CD4-positive, CD25-positive, alpha-beta regulatory T cell (primary cell): Measurements from ENCODE around the gene TWF2. TPM values are rescaled to one million over a fixed set of nuclear protein-coding genes. Genes with fewer than 3 reads are reported as not detected.

ENCODE experiments used
- ATAC-seq, 2 donors: fragments of 150-1000 bp; cut with Tn5 transposase; one replicate each; pipeline ENCODE4 v1.10.0; 2021; ENCODE audit warnings: low read depth in 2 of 2, moderate number of reproducible peaks in 2 of 2, moderate library complexity in 1 of 2
- DNase-seq, 3 donors: peaks; one replicate each; pipeline versions ENCODE4 v3.0.0 to v3.0.0-alpha.2; 2012 to 2022; ENCODE audit warnings: mixed read lengths in 1 of 3
- H3K27ac ChIP-seq: one replicate; pipeline ENCODE4 v1.7.0; 2013; ENCODE audit warnings: mild to moderate bottlenecking, low read length; ENCODE audit not compliant: insufficient read depth, poor library complexity, severe bottlenecking
- H3K27me3 ChIP-seq: one replicate; pipeline ENCODE4 v1.7.0; 2013; ENCODE audit warnings: low read length; ENCODE audit not compliant: control insufficient read depth, insufficient read depth
- H3K36me3 ChIP-seq: one replicate; pipeline ENCODE4 v1.7.0; 2013; ENCODE audit warnings: mild to moderate bottlenecking, low read length, moderate library complexity; ENCODE audit not compliant: control insufficient read depth, insufficient read depth
- H3K4me1 ChIP-seq: 2 replicates; pipeline ENCODE4 v1.7.0; 2013; ENCODE audit warnings: mild to moderate bottlenecking, low read length; ENCODE audit not compliant: insufficient read depth, control insufficient read depth, poor library complexity, severe bottlenecking
- H3K4me3 ChIP-seq: one replicate; pipeline ENCODE4 v1.7.0; 2013; ENCODE audit warnings: low read depth, mild to moderate bottlenecking, low read length, moderate library complexity
- H3K9me3 ChIP-seq, 2 experiments: 1 replicate in 1 of 2; 2 replicates in 1 of 2; pipeline ENCODE4 v1.7.0; 2013; ENCODE audit warnings: low read length in 2 of 2, mild to moderate bottlenecking in 1 of 2, moderate library complexity in 1 of 2; ENCODE audit not compliant: control insufficient read depth in 2 of 2
- H3K27ac Mint-ChIP-seq, 3 donors: one replicate each; pipeline ENCODE4 v1.8.0; 2020 to 2022; ENCODE audit warnings: mild to moderate bottlenecking in 3 of 3, mixed read lengths in 3 of 3, moderate library complexity in 2 of 3
- H3K27me3 Mint-ChIP-seq: one replicate; pipeline ENCODE4 v1.8.0; 2022; ENCODE audit warnings: mild to moderate bottlenecking, mixed read lengths
- H3K36me3 Mint-ChIP-seq: one replicate; pipeline ENCODE4 v1.8.0; 2020; ENCODE audit warnings: mixed read lengths
- H3K4me1 Mint-ChIP-seq, 4 donors: one replicate each; pipeline ENCODE4 v1.8.0; 2020 to 2022; ENCODE audit warnings: mixed read lengths in 4 of 4, mild to moderate bottlenecking in 1 of 4
- H3K4me3 Mint-ChIP-seq, 4 donors: one replicate each; pipeline ENCODE4 v1.8.0; 2020 to 2022; ENCODE audit warnings: mild to moderate bottlenecking in 4 of 4, mixed read lengths in 4 of 4, moderate library complexity in 3 of 4
- H3K9me3 Mint-ChIP-seq, 7 donors: one replicate each; pipeline ENCODE4 v1.8.0; 2020 to 2022; ENCODE audit warnings: mixed read lengths in 7 of 7, mild to moderate bottlenecking in 3 of 7, moderate library complexity in 2 of 7
- polyA plus RNA-seq, 4 donors: library from polyadenylated mRNA; unstranded; fragments of 300-500 nt; fragmentation: Illumina TruSeq; gene quantifications; one replicate each; pipeline ENCODE4 v1.2.3, GENCODE V29; 2021
- total RNA-seq: library from RNA; stranded (reverse); gene quantifications from one replicate; pipeline ENCODE4 v1.2.3, GENCODE V29; 2022

TWF2 gene
- total and polyA plus RNA-seq, 5 donors from 2014 or later, result 62.4 to 142 (median 124) TPM

DNA sequence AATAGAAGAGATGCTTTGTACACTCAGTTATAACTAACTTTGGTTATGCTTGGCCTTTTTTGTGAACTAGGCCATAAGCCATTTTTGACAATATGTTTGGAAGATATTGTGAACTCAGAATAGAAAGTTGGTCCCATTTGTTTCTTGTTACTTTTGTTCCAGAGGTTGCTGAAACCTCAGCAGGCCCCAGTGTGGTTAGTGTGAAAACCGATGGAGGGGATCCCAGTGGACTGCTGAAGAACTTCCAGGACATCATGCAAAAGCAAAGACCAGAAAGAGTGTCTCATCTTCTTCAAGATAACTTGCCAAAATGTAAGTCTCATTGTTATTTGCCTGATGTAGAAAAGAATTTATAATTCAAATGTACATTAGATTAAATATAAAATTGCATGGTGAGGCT, 35.3 kb downstream of the TWF2 start:
- DNase-seq (no peak), ATAC-seq (no peak)
- Mint-ChIP-seq H3K27ac (peak overlapping the region in 1 of 3 donors; percentile 62), H3K9me3 (no peaks in the 10 kb centered on the region), H3K27me3 (no peaks in the 10 kb centered on the region), H3K4me3 (no peak overlapping the region), H3K4me1 (peaks cover 10 to 48% (median 42%) of the 10 kb centered on the region in 4 donors), H3K36me3 (peaks cover 53% of the 10 kb centered on the region)
- H3K36me3 ChIP-seq, result peaks cover 76% of the 10 kb centered on the region
- no peak overlapping the region for H3K4me3 ChIP-seq
- no peaks in the 10 kb centered on the region for H3K27me3 ChIP-seq
- H3K4me1 ChIP-seq, result peaks cover 14% of the 10 kb centered on the region
- H3K27ac ChIP-seq, result no peak overlapping the region
- no peaks in the 10 kb centered on the region for H3K9me3 ChIP-seq

GRCh38 chr3:52202384-52203077, 36.4 kb downstream of the TWF2 start:
- Histone ChIP-seq H3K36me3 (peaks cover 64% of the 10 kb centered on the region), H3K9me3 (no peaks in the 10 kb centered on the region), H3K27me3 (no peaks in the 10 kb centered on the region), H3K4me1 (peaks cover 21% of the 10 kb centered on the region), H3K27ac (no peak overlapping the region), H3K4me3 (no peak overlapping the region)
- Mint-ChIP-seq H3K4me1 (peaks cover 13 to 59% (median 46%) of the 10 kb centered on the region in 4 donors), H3K27me3 (no peaks in the 10 kb centered on the region), H3K27ac (peak overlapping the region in 2 of 3 donors; percentile 59 to 88), H3K9me3 (no peaks in the 10 kb centered on the region), H3K36me3 (peaks cover 47% of the 10 kb centered on the region), H3K4me3 (peak overlapping the region in 2 of 4 donors; percentile 23 to 40)
- ATAC-seq (no peak), DNase-seq (no peak)

DNA sequence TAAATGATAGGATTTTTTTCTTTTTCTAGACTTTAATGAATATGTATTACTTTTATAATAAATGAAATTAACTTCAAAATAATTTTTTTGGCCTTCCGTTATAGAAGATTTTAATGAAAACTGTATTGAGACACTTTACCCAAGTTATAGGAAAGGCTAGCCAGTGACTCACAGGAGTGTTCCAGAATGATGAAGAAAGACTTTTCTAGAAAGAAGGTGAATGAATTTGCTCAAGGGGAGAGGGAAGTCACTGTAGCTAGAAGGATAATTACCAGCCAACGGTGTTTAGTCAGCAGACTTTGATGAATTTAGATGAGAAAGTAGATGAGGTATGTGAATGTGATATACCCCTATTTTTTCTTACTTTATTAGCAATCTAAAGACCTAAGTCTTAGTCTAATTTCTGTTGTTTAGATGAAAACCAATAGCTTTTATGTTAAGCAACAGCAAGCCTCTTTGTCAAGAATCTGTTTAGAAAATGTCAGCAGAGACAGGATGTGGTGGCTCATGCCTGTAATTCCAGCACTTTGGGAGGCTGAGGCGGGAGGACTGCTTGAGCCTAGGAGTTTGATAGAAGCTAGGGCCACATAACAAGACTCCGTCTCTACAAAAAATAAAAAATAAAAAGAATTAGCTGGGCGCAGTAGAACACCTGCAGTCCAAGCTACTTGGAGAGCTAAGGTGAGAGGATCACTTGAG, 37.8 kb downstream of the TWF2 start:
- Mint-ChIP-seq H3K4me1 (peaks cover 15 to 67% (median 52%) of the 10 kb centered on the region in 4 donors), H3K4me3 (peak overlapping the region in 2 of 4 donors; percentile 45 to 71), H3K9me3 (no peaks in the 10 kb centered on the region), H3K27me3 (no peaks in the 10 kb centered on the region), H3K36me3 (peaks cover 38% of the 10 kb centered on the region), H3K27ac (peak overlapping the region; percentile 51 to 72 (median 66))
- H3K27me3 ChIP-seq, result no peaks in the 10 kb centered on the region
- DNase-seq (no peak), ATAC-seq (no peak)
- no peaks in the 10 kb centered on the region for H3K9me3 ChIP-seq
- no peak overlapping the region for H3K4me3 ChIP-seq
- H3K27ac ChIP-seq, result no peak overlapping the region
- peaks cover 28% of the 10 kb centered on the region for H3K4me1 ChIP-seq
- peaks cover 53% of the 10 kb centered on the region for H3K36me3 ChIP-seq

GRCh38 chr3:52198643-52199608, 40.0 kb downstream of the TWF2 start:
- Mint-ChIP-seq H3K4me3 (peak overlapping the region; percentile 97 to 98 (median 97)), H3K27me3 (no peaks in the 10 kb centered on the region), H3K27ac (peak overlapping the region; percentile 79 to 99 (median 95)), H3K9me3 (no peaks in the 10 kb centered on the region), H3K36me3 (peaks cover 18% of the 10 kb centered on the region), H3K4me1 (peaks cover 15 to 61% (median 40%) of the 10 kb centered on the region in 4 donors)
- H3K9me3 ChIP-seq, result no peaks in the 10 kb centered on the region
- ATAC-seq (no peak), DNase-seq (no peak)
- H3K27me3 ChIP-seq, result no peaks in the 10 kb centered on the region
- peak overlapping the region; percentile 81 for H3K27ac ChIP-seq
- peaks cover 28% of the 10 kb centered on the region for H3K4me1 ChIP-seq
- H3K4me3 ChIP-seq, result peak overlapping the region; percentile 82
- H3K36me3 ChIP-seq, result peaks cover 31% of the 10 kb centered on the region

GRCh38 chr3:52197842-52198625, 40.9 kb downstream of the TWF2 start, which contains the start of gene ALAS1:
ALAS1 (plus strand) TSS chr3:52198160; CDS start chr3:52199242, 1,082 bp downstream.
- Mint-ChIP-seq H3K27me3 (no peaks in the 10 kb centered on the region), H3K36me3 (peaks cover 10% of the 10 kb centered on the region), H3K27ac (peak within 1 kb of the TSS; percentile 82 to 99 (median 97)), H3K9me3 (no peaks in the 10 kb centered on the region), H3K4me3 (peak within 1 kb of the TSS; percentile 97 to 98 (median 97)), H3K4me1 (peaks cover 15 to 58% (median 38%) of the 10 kb centered on the region in 4 donors)
- Histone ChIP-seq H3K9me3 (no peaks in the 10 kb centered on the region), H3K4me1 (peaks cover 28% of the 10 kb centered on the region), H3K36me3 (peaks cover 22% of the 10 kb centered on the region), H3K4me3 (peak within 1 kb of the TSS; percentile 82), H3K27ac (peak within 1 kb of the TSS; percentile 81), H3K27me3 (no peaks in the 10 kb centered on the region)
- ATAC-seq, result peak; percentile 91 to 93
- DNase-seq, result peak; percentile 91 to 94 (median 91)

- H3K4me1 ChIP-seq, result peaks cover 28% of the 10 kb centered on the region
- H3K27me3 ChIP-seq, result no peaks in the 10 kb centered on the region
- H3K9me3 Mint-ChIP-seq, result no peaks in the 10 kb centered on the region
- peaks cover 6% of the 10 kb centered on the region for H3K36me3 Mint-ChIP-seq
- peak overlapping the region; percentile 97 to 98 (median 97) for H3K4me3 Mint-ChIP-seq
- H3K9me3 ChIP-seq, result no peaks in the 10 kb centered on the region
- H3K27ac Mint-ChIP-seq, result peak overlapping the region; percentile 82 to 99 (median 97)
- H3K36me3 ChIP-seq, result peaks cover 16% of the 10 kb centered on the region
- ATAC-seq (no peak), DNase-seq (no peak)
- H3K27me3 Mint-ChIP-seq, result no peaks in the 10 kb centered on the region
- H3K4me1 Mint-ChIP-seq, result peaks cover 15 to 53% (median 36%) of the 10 kb centered on the region in 4 donors
- peak overlapping the region; percentile 81 for H3K27ac ChIP-seq
- H3K4me3 ChIP-seq, result peak overlapping the region; percentile 59
Observed at GRCh38 chr3:52197499-52197841, 41.5 kb downstream of the TWF2 start.
